ENCODE measurements around the gene NT5C3B.
A peak's percentile ranks its signal among the peaks of the same experiment; 100 is the strongest.
"Not testable (repeated sequence)": the region's sequence is repeated elsewhere in the genome, so short reads cannot be mapped to it uniquely, and the experiment has no call there.

Gene NT5C3B

DNA sequence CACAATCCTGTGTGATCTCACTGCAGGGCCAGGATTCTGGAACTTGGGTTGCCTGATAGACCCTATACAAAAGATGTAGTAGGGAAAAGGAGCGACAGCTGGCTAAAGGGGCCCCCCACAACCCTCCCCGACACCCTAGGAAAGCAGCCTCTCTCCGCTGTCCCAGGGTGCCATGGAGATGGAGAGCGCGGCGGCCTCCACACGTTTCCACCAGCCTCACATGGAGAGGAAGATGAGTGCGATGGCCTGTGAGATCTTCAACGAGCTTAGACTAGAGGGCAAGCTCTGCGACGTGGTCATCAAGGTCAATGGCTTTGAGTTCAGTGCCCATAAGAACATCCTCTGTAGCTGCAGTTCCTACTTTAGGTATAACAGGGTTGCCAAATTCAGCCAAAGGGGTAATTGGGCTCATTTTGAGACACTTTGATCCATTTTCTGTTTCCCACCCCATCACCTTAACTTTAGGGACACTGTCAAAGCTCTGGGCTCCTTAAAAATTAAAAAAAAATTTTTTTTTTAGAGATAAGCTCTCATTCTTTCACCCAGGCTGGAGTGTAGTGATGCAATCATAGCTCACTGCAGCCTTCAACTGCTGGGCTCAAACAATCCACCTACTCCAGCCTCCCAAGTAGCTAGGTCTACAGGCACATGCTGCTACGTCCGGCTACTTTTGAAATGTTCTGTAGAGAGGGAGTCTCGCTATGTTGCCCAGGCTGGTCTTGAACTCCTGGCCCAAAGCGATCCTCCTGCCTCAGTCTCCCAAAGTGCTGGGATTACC lies 1.9 kb upstream of the NT5C3B start, which contains the start of gene KLHL10:
TSS of gene KLHL10 (plus strand) at position 65 of the 778 bp plus-strand sequence. CDS start at position 173, 108 bp downstream.
- Histone ChIP-seq H3K4me1 (ENCODE audit: low read length) (peaks cover 11% of the 10 kb centered on the region), H4K20me1 (ENCODE audit: insufficient read depth, low read length) (no peaks in the 10 kb centered on the region), H3K4me2 (ENCODE audit: low read length) (peak within 1 kb of the TSS; percentile 87), H3K4me3 (ENCODE audit: low read length) (peak within 1 kb of the TSS; percentile 84), H3K79me2 (ENCODE audit: low read length) (peaks cover 14% of the 10 kb centered on the region), H3K27me3 (ENCODE audit: low read depth, low read length) (peaks cover 5% of the 10 kb centered on the region; the same call in 1 of the 2 replicates), H3K27ac (ENCODE audit: low read length) (no peak within 1 kb of the TSS), H2AFZ (ENCODE audit: low read depth, low read length) (peak within 1 kb of the TSS; percentile 70), H3K9ac (ENCODE audit: low read length) (peak within 1 kb of the TSS; percentile 45), H3K9me3 (ENCODE audit: insufficient read depth, low read length) (no peaks in the 10 kb centered on the region), H3K36me3 (replicated peaks; ENCODE audit: low read depth, low read length) (peaks cover 4% of the 10 kb centered on the region)
- TF ChIP-seq CTCF (IDR thresholded peaks at IDR 0.05; ENCODE audit: low read depth, low read length) (no peak), EZH2phosphoT487 (IDR thresholded peaks at IDR 0.05; ENCODE audit: low read depth) (no peak)

DNA sequence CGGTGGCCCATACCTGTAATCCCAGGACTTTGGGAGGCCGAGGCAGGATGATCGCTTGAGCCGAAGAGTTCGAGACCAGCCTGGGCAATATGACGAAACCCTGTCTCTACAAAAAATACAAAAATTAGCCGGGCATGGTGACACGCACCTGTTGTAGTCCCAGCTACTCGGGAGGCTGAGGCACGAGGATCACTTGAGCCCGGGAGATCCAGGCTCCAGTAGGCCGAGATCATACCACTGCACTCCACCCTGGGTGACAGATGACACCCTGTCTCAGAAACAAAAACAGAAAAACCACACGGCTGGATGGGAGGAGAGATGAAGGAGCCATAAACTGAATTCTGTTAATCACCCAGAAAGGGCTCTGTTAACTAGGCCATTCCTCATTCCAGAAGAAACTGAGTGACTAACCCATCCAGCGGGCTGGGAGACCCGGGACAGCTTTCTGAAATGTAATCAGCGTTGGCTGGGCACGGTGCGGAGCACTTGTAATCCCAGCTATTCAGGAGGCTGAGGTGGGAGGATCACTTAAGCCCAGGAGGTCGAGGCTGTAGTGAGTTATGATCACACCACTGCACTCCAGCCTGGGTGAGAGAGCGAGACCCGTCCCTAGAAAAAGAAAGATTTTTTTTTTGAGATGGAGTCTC lies 641 bp upstream of the NT5C3B start:
- peak overlapping the region; percentile 45 for H3K9ac ChIP-seq (ENCODE audit: low read length)
- peaks cover 14% of the 10 kb centered on the region for H3K79me2 ChIP-seq (ENCODE audit: low read length)

GRCh38 chr17:41835214-41835799 lies 725 bp downstream of the NT5C3B start:
- H3K9ac ChIP-seq (ENCODE audit: low read length): peak overlapping the region; percentile 81
- H3K4me3 ChIP-seq (ENCODE audit: low read length): peak overlapping the region; percentile 84
- peaks cover 14% of the 10 kb centered on the region for H3K79me2 ChIP-seq (ENCODE audit: low read length)
- no peaks in the 10 kb centered on the region for H4K20me1 ChIP-seq (ENCODE audit: insufficient read depth, low read length)
- peak overlapping the region; percentile 75; the same call in 1 of the 2 replicates for H2AFZ ChIP-seq (ENCODE audit: low read depth, low read length)
- H3K36me3 ChIP-seq (replicated peaks; ENCODE audit: low read depth, low read length): peaks cover 9% of the 10 kb centered on the region
- peak overlapping the region; percentile 26; the same call in 1 of the 2 replicates for H3K27ac ChIP-seq (ENCODE audit: low read length)
- TF ChIP-seq EZH2phosphoT487 (IDR thresholded peaks at IDR 0.05; ENCODE audit: low read depth): no peak
- TF ChIP-seq CTCF (IDR thresholded peaks at IDR 0.05; ENCODE audit: low read depth, low read length): no peak
- H3K9me3 ChIP-seq (ENCODE audit: insufficient read depth, low read length): no peaks in the 10 kb centered on the region
- H3K27me3 ChIP-seq (ENCODE audit: low read depth, low read length): peaks cover 5% of the 10 kb centered on the region; the same call in 1 of the 2 replicates
- peaks cover 11% of the 10 kb centered on the region for H3K4me1 ChIP-seq (ENCODE audit: low read length)
- peak overlapping the region; percentile 79 for H3K4me2 ChIP-seq (ENCODE audit: low read length)

More for the DNA sequence above, 641 bp upstream of the NT5C3B start:
- no peak for TF ChIP-seq CTCF (IDR thresholded peaks at IDR 0.05; ENCODE audit: low read depth, low read length)
- H3K36me3 ChIP-seq (replicated peaks; ENCODE audit: low read depth, low read length): peaks cover 9% of the 10 kb centered on the region
- peak overlapping the region; percentile 87 for H3K4me2 ChIP-seq (ENCODE audit: low read length)
- no peak overlapping the region for H3K27ac ChIP-seq (ENCODE audit: low read length)
- H3K9me3 ChIP-seq (ENCODE audit: insufficient read depth, low read length): no peaks in the 10 kb centered on the region
- peak overlapping the region; percentile 70 for H2AFZ ChIP-seq (ENCODE audit: low read depth, low read length)
- H3K27me3 ChIP-seq (ENCODE audit: low read depth, low read length): peaks cover 5% of the 10 kb centered on the region; the same call in 1 of the 2 replicates
- peaks cover 11% of the 10 kb centered on the region for H3K4me1 ChIP-seq (ENCODE audit: low read length)
- H4K20me1 ChIP-seq (ENCODE audit: insufficient read depth, low read length): no peaks in the 10 kb centered on the region
- peak overlapping the region; percentile 84 for H3K4me3 ChIP-seq (ENCODE audit: low read length)

- not testable (repeated sequence) for H3K4me1 ChIP-seq (ENCODE audit: low read length); H3K27ac ChIP-seq (ENCODE audit: low read length); H3K79me2 ChIP-seq (ENCODE audit: low read length); H2AFZ ChIP-seq (ENCODE audit: low read depth, low read length); H3K9ac ChIP-seq (ENCODE audit: low read length); H3K4me3 ChIP-seq (ENCODE audit: low read length); H3K27me3 ChIP-seq (ENCODE audit: low read depth, low read length); H3K4me2 ChIP-seq (ENCODE audit: low read length); H4K20me1 ChIP-seq (ENCODE audit: insufficient read depth, low read length); H3K9me3 ChIP-seq (ENCODE audit: insufficient read depth, low read length)
- peaks cover 26% of the 10 kb centered on the region for H3K36me3 ChIP-seq (replicated peaks; ENCODE audit: low read depth, low read length)
Measured at GRCh38 chr17:41829961-41830360, 6.1 kb downstream of the NT5C3B start.
